Measurements from ENCODE around the gene CEND1. TPM values are rescaled to one million over a fixed set of nuclear protein-coding genes. Genes with fewer than 3 reads are reported as not detected.

Gene CEND1
- total RNA-seq, 1 donor from 2014 or later: 0.27 TPM

DNA sequence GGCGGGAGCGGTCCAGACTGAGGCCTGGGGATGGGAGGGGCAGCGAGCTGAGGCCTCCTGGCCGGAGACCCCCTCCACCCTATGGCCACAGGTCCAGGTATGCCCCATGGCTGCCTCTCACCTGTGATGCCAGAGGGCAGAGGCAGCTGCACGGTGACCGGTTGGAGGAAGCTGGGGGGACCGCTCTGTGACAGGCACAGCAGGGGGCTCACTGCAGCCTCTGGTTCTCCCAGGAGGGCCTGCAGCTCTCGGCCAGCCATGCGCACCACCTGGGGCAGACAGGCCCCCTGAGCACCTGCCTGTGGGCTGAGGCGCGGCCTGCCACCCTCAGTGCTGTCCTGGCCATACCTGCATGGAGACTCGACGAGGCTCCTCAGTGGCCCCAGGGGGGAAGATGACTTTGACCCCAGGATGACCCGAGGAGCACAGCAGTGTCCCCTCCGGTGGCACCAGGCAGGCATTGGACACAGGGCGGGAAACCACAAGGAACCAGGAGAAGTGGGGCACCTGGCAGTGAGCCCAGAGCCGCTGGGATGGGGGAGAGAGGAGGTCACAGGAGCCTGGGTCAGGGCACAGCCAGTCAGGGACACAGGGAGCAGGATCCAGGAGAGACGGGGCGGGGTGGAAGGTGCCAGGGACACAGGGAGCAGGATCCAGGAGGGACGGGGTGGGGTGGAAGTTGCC lies 11.3 kb upstream of the CEND1 start:
- Mint-ChIP-seq H3K36me3 (ENCODE audit: unreplicated experiment) (no peaks in the 10 kb centered on the region), H3K27me3 (ENCODE audit: unreplicated experiment) (no peaks in the 10 kb centered on the region), H3K4me1 (ENCODE audit: unreplicated experiment) (peaks cover 17% of the 10 kb centered on the region), H3K4me3 (ENCODE audit: unreplicated experiment) (no peak overlapping the region), H3K27ac (ENCODE audit: unreplicated experiment) (no peak overlapping the region), H3K9me3 (ENCODE audit: unreplicated experiment) (no peaks in the 10 kb centered on the region)
- DNase-seq (ENCODE audit: extremely low spot score, unreplicated experiment): no peak
- TF ChIP-seq, protein P1, sequence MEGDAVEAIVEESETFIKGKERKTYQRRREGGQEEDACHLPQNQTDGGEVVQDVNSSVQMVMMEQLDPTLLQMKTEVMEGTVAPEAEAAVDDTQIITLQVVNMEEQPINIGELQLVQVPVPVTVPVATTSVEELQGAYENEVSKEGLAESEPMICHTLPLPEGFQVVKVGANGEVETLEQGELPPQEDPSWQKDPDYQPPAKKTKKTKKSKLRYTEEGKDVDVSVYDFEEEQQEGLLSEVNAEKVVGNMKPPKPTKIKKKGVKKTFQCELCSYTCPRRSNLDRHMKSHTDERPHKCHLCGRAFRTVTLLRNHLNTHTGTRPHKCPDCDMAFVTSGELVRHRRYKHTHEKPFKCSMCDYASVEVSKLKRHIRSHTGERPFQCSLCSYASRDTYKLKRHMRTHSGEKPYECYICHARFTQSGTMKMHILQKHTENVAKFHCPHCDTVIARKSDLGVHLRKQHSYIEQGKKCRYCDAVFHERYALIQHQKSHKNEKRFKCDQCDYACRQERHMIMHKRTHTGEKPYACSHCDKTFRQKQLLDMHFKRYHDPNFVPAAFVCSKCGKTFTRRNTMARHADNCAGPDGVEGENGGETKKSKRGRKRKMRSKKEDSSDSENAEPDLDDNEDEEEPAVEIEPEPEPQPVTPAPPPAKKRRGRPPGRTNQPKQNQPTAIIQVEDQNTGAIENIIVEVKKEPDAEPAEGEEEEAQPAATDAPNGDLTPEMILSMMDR (IDR thresholded peaks at IDR 0.05): no peak

DNA sequence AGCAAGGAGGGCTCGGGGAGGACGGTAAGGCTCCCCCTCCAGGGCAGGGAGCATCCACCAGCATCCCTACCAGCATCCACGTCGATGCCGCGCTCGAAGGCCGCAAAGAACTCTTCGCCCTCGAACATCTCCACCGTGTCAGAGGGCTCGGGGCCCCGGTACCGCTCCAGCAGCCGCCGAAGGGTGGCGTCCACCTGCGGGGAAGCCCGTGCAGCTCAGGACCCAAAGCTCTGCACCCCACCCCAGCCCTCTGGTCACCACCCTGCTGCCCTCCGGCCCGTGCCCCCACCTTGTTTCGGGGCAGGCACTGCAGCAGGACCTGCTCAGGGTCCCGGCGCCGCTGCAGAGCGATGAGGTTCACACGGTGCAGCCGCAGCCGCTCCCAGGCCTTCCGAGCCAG lies 10.6 kb upstream of the CEND1 start:
- no peak for DNase-seq (ENCODE audit: extremely low spot score, unreplicated experiment)
- Mint-ChIP-seq H3K4me3 (ENCODE audit: unreplicated experiment) (no peak overlapping the region), H3K9me3 (ENCODE audit: unreplicated experiment) (no peaks in the 10 kb centered on the region), H3K36me3 (ENCODE audit: unreplicated experiment) (no peaks in the 10 kb centered on the region), H3K27me3 (ENCODE audit: unreplicated experiment) (no peaks in the 10 kb centered on the region), H3K4me1 (ENCODE audit: unreplicated experiment) (peaks cover 22% of the 10 kb centered on the region), H3K27ac (ENCODE audit: unreplicated experiment) (no peak overlapping the region)
- TF ChIP-seq, protein P1 (IDR thresholded peaks at IDR 0.05): no peak

DNA sequence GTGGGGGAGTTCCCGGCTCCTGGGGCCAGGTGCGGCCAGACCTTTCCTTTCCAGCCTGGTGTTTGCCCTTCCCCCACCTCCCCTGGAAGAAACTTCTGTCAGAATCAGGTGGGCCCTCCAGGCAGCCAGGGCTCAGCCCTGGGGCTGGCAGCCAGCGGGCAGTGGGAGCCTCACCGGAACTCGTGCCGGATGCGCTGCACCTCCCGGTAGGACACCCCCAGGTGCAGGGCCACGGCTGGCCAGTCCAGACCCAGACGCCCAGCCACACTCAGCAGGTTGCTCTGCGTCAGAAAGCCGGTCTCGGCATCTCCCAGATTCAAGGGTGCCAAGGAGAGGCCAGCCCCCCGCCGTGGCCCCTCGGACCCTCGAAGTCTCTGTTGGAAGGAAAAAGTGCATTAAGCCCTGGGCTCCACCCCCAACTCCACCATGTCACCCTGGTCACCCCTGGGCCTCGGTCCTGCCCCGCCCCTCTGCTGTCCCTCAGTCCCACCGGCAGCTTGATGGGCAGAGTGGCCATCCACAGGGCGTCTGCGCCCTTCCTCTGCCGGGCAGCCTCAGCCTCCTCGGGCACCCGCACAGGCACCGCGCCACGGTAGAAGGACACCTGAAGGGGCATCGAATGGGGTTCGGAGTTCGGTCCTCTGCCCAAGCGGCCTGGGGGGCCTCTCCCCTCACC lies 9.9 kb upstream of the CEND1 start:
- Mint-ChIP-seq H3K4me3 (ENCODE audit: unreplicated experiment) (no peak overlapping the region), H3K4me1 (ENCODE audit: unreplicated experiment) (peaks cover 25% of the 10 kb centered on the region), H3K27ac (ENCODE audit: unreplicated experiment) (no peak overlapping the region), H3K9me3 (ENCODE audit: unreplicated experiment) (no peaks in the 10 kb centered on the region), H3K36me3 (ENCODE audit: unreplicated experiment) (no peaks in the 10 kb centered on the region), H3K27me3 (ENCODE audit: unreplicated experiment) (no peaks in the 10 kb centered on the region)
- TF ChIP-seq, protein P1 (IDR thresholded peaks at IDR 0.05): no peak
- DNase-seq (ENCODE audit: extremely low spot score, unreplicated experiment): no peak

DNA sequence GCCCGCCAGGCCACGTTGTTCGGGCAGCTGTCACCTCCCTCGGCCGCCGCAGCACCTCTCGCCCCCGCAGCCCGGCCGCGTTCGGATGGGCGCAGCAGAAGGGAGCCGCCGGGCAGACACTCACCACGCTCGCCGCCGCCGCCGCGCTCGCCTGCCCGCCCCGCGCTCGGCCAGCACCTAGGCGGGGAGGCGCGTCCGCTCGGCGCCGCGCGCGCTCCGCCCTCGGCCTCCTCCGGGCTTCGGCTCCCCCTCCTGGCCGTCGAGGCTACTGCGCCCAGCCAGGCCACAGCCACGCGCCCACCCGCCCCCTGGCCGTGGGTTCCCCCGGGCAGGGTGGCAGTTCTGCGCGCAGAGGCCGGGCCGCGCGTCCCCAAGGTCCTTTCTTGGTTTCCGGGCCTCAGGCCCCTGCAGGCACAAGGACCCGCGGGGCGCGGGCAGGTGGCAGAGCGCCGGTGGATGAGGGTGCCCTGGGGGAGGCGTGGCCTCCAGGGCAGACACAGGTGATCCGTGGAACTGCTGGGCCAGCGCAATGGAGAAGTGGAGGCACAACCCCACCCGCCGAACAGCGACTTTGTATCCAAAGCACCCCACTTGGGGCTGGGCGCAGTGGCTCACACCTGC lies 8.3 kb upstream of the CEND1 start, which contains the start of gene SLC25A22:
SLC25A22 (minus strand) TSS at position 189 of the 621 bp plus-strand sequence. CDS start 3,275 bp downstream, outside the sequence.
- Mint-ChIP-seq H3K4me3 (ENCODE audit: unreplicated experiment) (peak within 1 kb of the TSS; percentile 79), H3K9me3 (ENCODE audit: unreplicated experiment) (no peaks in the 10 kb centered on the region), H3K27me3 (ENCODE audit: unreplicated experiment) (no peaks in the 10 kb centered on the region), H3K36me3 (ENCODE audit: unreplicated experiment) (no peaks in the 10 kb centered on the region), H3K4me1 (ENCODE audit: unreplicated experiment) (peaks cover 19% of the 10 kb centered on the region), H3K27ac (ENCODE audit: unreplicated experiment) (peak within 1 kb of the TSS; percentile 89)
- TF ChIP-seq, protein P1 (IDR thresholded peaks at IDR 0.05): peak; percentile 82
- DNase-seq (ENCODE audit: extremely low spot score, unreplicated experiment): peak; percentile 95
